Pons (tissue), 1 donor: ENCODE results near the gene HOXA7.
A peak's percentile ranks its signal among the peaks of the same experiment; 100 is the strongest.

Source experiments
- DNase-seq: peaks from one replicate; pipeline ENCODE4 v3.0.0-alpha.2; 2016; ENCODE audit warnings: low spot score

HOXA7 gene

DNA sequence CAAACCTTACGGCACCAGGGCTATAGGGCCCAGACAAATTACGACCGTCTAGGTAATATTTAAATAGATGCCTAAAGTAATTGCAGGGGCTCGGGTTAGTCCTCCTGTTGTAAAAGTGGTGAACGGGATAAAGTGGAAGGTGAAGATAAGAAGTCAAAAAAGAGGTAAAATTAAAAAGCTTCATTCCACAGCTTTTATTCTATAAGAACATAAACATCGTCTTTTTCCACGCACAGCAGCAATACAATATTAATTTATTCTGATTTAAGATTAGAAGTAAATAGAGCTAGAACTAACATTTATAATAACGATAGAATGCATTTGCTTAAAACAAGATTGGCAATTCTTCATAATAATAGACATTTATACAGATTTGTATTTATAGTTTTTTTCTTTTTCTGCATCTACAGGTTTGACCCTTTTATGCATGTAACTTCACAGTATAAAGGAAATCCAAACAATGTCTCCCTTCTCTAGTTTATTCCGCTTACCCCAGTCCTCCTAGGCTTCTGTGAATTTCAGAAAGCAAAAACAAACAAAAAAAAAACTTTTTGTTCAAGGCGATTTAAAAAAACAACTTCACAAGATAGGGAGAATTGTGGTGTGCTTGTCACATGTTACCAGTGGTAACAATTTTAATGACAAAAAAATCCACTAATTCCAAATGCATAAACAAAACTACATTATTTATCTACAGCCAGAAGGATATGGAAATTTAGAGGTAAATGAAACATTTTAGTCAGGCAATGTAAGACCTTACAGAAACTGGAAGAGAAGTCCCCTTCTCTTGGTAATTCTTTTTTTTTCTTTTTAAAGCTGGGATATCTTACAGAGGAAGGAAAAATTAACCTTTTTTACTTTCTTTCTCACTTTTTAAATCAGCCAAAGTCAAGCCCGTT, 14.2 kb upstream of the HOXA7 start:
- DNase-seq: no peak

DNA sequence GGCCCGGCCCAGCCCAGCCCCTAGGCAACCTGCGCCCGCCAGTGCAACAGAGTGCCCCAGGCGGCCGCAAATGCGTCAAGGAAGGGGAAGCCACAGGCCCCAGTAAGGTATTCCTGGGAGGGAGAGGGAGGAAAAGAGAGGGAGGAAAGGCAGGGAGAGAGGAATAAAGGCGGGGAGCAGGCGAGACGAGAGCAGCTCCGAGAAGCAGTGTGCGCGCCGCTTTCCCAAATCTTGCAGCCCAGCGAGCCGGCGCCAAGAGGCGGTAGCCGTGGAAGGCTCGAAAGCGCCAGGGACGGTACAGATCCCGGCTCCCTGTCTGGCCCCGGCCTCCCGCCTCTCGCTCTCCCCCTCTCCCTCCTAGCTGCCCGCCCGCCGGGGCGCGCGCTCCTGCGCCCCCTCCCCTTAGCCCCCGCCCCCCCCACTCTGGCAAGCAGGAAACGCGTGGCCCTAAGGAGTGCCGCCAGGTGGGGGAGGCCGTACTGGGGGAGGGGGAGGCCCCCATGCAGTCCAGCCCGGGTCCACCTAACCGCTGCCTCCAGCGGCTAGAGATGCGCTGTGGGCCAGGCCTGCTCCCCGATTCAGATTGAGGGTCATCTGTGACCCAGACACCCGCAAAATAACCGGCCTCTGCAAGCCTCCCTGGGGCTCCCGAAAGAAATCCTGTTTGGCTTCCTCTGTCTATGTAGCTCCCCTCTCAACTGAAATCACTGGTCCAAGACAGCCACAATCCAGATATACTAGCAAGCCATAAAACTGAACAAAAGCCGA, 13.4 kb upstream of the HOXA7 start:
- DNase-seq: no peak

DNA sequence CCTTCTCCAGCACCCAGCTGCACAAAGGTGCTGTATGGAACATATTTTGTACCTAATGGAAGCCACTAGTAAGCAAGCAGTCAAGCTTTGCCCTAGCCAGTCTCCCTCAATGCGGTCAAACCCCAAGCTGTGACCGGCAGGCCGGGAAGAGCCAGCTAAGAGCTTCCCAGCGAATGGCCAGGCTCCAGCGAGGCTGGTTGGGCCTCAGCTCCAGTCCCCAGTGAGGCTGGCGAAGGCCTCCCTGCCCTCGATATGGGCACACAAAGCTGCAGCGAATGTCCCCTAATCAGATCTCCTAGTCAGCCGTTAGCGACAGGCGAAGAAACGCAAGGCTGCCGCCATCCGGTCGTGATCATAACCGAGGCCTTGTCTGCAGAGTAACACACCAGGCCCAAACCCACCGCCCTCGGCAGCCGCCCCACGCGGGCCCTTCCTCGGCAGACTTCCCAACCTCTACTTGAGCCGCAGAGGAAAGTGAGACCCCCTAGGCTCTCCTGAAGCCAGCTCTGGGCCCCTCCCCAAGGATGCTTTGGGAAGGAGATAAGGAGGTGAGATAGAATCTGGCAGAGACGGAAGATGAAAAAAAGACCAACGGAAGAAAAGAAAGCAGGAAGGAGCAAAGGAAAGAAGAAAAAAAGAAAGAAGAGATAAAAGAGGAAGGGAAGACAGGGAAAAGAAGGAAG, 11.9 kb upstream of the HOXA7 start:
- no peak for DNase-seq

DNA sequence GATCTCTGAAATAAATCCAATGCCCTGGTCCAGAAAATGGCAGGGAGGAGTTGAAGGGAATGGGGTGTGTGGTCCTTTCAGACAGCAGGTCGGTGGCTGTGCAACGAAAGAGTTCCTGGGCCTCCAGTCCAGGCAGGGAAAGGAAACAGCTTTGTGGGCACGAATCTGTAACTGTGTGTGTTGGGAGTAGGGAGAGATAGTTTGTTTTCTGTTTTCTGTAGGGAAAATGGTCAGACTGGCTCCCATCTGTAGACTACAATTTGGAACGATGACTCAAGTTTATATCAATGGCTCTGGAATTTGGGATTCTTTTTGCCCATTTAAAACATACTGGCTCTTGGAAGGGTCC, 11.4 kb upstream of the HOXA7 start:
- no peak for DNase-seq

DNA sequence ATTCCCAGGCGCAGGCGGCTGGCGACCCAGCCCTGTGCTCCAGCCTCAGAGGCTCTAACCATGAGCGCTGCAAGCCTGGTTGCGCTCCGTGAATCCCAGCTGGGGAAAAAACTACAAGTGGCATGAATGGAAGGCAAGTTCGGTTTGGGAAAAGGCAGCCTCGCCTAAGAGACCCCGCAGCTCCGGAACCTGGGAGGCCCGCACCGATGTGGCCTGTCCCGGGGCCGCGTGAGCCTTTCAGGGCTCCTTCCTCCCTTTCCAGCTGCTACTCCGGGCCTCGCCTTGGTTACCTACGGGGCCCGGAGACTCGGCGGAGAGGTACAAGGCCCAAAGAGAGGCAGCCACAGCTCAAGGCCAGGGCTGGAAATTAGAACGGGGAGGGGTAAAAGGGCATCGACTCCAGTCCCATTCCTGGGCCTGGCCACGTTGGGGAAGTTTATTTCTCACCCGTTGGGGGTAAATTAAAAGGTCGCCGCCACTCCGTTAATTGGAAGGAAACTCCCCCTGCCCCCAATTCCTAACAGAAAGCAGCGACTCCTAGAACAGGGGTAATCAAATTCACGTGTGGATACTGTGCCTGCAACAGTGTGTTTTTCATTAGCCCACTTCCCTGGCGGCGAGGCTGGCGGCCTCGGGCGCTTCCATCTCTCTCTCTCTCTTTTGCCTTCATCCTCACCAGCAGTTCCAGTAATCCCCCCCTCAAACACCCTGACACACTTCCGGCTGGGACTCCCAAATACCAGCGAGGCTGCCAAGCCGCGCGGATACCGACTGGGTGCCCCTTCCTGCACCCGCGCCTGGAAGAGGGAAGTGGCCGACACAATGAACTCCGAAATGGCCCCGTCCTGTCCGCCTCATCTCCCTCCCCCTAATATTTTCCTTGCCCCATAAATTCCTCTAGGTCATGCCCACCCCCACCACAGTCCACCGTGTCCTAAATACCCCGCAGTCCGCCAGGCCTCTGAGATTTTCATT, 10.3 kb upstream of the HOXA7 start:
- DNase-seq: no peak

DNA sequence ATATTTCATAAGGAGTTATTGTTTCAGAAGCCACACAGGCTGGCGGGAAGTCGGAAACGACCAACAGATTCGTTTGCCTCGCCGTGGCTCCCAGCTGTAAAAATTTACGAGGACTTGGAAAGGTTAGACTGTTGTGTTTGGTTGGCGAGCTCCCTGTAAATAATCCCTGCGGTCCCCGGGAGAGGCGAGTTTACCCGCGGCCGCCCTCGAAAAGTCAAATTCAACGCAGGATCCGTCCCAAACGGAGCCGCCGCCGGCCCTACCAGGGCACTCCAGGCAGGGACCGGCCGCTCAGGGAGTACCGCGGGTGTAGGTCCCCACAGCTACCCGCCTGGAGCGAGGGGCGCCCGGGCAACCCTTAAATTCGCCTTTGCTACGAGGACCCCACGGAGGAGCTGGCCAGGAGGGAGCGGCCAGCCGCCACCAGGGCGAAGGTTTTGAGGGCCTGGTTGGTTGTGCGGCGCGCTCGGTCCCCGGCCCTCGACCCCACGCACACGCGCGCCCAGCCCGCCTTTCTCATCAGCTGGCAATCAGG, 9.6 kb upstream of the HOXA7 start:
- no peak for DNase-seq

DNA sequence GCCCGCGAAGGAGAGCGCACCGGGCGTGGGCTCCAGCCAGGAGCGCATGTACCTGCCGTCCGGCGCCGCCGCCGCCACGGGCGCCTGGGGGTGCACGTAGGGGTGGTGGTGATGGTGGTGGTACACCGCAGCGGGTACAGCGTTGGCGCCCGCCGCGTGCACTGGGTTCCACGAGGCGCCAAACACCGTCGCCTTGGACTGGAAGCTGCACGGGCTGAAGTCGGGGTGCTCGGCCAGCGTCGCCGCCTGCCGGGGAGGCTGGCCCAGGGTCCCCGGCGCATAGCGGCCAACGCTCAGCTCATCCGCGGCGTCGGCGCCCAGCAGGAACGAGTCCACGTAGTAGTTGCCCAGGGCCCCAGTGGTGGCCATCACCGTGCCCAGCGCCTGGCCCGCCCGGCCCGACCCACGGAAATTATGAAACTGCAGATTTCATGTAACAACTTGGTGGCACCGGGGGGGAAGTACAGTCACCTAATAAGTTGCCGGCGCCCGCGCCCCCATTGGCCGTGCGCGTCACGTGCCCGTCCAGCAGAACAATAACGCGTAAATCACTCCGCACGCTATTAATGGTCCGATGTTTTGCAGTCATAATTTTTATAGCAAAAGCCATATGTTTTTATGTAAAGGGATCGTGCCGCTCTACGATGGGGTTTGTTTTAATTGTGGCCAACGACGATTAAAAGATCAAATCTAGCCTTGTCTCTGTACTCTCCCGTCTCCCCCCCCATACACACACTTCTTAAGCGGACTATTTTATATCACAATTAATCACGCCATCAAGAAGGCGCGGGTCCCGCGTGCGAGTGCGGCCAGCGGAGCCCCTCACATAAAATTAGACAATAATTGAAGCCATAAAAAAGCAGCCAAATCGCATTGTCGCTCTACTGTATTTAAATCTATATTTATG, 8.9 kb upstream of the HOXA7 start, which contains the start of gene HOXA9:
Gene HOXA9, minus strand, starts transcription at position 449 of the 907 bp plus-strand sequence. Its CDS starts 80 bp downstream, at position 369.
- no peak for DNase-seq

DNA sequence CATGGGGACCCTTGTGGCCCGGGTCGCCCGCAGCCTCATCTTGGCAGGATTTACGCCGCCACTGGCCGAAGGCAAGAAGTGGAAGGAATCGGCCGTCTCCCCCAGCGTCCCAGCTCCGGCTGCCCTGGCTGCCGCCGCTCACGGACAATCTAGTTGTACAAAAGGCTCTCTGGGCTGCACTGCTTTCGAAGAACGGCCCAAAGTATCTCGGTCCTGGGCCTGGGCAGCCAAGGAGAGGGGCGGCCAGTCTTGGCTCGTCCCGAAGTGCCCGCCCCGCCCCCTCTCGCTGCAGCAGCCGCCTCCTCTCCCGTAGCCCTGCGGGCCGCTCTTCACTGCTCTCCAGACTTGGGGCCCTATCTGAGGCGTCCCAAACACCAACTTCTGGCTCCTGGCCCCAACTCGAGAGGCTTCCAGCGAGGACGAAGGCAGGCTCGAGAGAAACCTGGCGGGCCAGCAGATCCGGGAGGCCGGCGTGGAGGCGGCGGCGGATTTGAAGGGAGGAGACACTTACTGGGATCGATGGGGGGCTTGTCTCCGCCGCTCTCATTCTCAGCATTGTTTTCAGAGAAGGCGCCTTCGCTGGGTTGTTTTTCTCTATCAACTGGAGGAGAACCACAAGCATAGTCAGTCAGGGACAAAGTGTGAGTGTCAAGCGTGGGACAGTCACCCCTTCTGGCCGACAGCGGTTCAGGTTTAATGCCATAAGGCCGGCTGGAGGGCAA, 8.1 kb upstream of the HOXA7 start:
- DNase-seq: no peak

DNA sequence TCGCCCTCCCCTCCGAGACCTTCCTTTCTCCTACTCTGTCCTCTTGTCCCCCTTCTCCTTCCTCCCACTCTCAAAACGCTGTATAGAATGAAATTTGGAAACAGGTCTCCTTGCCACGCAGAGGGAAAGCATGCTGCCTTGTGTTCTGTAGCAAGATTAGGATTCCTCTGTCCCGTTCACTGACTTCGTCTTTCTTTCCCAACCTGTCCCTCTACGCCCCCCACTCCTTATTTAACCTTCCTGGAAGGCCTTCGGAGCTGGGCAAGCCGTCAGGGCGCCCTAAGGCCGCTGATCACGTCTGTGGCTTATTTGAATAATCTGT, 7.5 kb upstream of the HOXA7 start:
- DNase-seq: no peak

DNA sequence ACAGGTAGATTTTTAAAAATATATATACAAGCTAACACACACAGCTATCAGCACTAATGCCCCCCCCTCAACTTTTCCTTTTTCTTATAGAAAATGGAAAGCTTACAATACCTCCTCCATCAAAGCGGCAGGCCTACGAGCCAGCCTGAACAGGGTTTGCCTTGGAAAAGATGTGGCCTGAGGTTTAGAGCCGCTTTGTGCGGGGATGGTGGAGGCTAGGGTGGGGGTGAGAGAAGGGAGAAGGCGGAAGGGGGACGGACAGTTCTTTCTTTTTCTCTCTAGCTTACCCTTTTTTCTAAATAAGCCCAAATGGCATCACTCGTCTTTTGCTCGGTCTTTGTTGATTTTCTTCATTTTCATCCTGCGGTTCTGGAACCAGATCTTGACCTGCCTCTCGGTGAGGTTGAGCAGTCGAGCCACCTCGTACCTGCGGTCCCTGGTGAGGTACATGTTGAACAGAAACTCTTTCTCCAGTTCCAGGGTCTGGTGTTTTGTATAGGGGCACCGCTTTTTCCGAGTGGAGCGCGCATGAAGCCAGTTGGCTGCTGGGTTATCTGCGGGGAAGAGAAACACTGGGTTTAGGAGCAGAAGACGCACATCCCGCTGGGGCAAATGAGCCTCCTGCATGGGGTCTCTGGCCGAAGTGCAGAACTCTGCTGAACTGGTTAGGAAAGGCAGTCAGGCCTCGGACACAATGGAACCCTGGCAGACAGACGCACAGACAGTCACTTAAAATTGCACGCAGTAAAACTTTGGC, 7.0 kb upstream of the HOXA7 start:
- DNase-seq: no peak

DNA sequence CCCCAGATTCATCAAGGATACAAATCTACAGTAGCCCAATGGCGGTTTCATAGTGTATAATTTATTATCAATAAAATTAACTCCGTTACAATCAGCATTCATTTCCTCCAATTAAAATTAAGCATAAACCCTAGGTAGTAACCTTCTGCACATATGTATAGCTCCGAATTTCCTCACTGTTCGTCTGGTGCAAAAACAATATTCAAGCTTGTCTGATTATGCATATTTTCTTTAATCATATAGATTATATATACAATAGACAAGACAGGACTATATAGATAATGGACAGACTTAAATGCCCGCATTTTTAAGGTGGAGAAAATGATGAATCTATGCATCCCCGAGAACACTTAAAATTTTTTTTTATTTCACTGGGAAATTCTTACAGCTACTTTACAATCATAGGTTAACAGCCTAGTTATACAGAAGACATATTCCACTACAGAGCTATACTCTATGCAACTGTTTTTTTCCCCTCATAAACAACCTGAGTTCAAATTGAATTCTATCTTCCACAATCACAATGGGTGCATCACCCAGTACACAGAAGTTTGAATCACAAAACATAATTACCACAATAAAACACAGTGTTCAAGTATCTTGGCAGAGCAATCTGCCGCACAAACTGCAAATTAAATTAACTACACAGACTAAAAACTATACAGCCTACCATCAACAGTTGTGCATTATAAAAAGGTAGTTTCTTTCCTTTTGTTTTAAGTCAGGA, 6.2 kb upstream of the HOXA7 start:
- no peak for DNase-seq

DNA sequence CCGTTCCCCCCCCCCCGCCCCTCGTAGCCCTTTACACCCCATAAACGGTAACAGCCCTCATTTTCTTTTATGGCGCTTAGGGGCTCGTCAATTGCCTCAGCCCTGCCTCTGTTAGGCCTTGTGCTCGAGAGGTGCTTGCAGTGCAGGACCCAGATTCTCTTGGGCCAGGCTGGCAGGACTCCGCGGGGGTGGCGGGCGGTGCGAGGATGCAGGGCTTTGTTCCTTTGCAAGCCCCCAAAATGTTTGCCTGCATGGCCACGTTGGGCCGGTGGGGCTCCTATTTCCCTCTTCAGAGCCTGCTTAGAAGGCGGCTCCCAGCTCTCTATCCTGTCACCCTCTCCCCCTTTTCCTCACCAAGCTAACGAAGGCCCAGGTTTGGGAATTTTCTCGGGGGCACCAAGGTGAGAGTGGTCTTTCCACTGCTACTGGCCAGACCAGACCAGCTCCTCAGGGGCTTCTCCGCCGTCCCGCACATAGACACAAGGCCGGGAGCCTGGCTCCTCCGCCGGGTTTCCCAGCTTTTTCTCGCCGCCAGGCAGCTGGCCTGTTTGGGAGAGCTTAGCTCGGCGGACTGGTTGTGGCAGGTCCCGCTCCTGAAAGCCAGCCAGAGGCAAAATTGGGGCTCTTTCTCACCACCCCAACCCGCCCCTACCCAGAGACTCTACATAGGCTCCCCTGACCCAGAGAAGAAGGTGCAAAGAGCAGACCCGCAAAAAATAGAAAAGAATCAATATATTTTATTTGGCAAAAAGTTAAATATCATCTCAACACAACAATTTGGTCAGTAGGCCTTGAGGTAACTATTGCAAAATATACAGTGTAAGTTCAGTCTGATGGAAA, 5.5 kb upstream of the HOXA7 start:
- DNase-seq: no peak

DNA sequence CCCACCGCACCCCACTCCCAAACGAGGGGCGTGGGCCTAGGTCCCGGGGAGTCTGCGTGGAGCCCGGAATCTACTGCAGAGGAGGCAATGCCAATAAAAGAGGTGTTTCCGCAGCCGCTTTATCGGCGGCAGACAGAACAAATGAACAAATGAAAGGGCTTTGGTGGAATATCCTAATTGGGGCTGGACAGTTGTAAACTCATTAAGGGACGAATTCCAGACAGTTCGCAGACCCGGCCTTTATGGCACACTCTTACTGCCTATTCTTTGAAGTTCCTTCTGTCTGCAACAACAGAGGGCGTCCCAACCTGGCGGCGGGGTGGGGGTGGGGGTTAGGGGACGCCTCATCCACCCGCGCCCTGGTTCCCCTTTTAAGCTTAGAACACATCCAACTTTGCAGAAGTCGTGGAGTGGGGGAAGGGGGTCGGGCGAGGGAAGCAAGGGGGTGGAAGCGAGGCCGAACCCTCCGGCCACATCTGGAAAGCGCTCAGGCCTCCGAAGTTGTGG, 4.8 kb upstream of the HOXA7 start:
- DNase-seq: peak; percentile 21

DNA sequence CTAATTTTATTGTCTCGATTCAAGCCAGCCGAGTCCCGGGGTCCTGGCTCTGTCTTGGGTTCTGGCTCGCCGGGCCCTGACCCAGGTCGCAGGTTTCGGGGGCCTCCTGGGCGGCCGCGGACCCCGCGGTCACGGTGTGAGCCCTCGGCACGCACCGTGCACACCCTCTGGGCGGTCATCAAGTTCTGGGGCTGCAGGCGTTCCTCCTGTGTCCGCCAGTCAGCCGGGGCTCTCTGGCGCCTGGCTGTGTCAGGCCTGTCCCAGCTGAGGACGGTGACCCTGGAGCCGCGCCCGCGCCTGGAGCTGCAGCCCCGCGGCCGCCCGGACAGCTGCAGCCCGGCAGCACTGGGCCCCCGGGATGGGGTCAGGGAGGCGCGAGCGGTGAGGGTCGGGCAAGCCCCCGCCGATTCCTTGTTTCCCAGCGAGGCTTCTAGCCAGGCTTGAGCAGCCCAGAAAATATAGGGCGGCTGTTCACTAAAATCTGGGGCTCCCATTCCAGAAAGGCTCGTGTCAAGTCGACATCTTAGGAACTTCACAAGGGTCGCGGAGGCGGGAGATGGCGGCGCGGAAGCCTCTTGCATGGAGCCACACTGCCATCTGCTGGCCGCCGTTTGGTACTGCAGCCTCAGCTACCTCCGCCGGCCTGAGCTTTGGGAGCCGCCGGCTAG, 4.2 kb upstream of the HOXA7 start:
- peak; percentile 55 for DNase-seq

DNA sequence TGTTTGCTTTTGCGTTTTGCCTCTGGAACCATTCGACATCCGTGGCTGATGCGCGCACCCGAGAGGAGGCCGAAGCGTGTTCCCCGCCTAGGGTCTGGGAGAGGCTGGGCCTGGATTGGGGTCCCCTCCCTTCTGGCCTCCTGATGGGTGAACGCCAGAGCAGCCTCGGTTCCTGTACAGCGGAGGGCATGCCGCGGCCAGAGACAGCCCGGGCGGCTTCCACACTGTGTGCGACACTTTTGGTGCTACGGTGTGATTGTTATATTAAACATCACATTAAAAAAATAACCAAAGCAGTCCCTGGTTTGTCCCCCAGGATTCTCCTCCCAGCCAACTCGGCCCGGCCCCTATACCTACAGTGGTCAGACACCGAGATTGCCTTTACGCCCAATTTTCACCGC, 3.7 kb upstream of the HOXA7 start:
- DNase-seq: no peak
